GM11168 (cell line): ENCODE measurements around the gene DNAJB7.
"Not testable (repeated sequence)": the region's sequence is repeated elsewhere in the genome, so short reads cannot be mapped to it uniquely, and the experiment has no call there.

Source experiments
- in situ Hi-C: fragments of 300-500 bp; cut with MboI; formaldehyde crosslinking; loops from one replicate; pipeline ENCODE4 v1.12.0; 2022; ENCODE audit warnings: low sequenced_read_pairs; ENCODE audit not compliant: unreplicated experiment

DNAJB7 gene

DNA sequence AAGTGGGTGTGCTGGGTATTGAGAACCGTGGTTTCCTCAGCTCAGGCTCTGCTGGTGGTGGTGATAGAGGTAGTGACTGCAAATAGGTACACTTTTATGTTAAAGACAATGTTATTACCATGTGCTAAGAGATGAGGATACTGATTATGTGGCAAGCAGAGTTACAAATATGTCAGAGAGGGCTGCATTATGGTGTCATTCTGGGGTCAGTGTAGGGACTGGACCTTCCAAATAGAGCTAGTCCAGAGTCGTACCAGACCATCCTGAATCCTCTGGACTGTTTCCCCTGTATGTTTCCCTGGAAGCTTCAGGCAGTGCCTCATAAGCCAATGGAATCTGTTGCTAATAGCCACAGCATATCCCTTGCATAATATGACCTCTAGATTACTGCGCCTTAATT is at the start of gene DNAJB7:
DNAJB7 (minus strand) TSS at position 101 of the 400 bp plus-strand sequence. CDS start 119 bp downstream, outside the sequence.
- in situ Hi-C loops: no loop called here

DNA sequence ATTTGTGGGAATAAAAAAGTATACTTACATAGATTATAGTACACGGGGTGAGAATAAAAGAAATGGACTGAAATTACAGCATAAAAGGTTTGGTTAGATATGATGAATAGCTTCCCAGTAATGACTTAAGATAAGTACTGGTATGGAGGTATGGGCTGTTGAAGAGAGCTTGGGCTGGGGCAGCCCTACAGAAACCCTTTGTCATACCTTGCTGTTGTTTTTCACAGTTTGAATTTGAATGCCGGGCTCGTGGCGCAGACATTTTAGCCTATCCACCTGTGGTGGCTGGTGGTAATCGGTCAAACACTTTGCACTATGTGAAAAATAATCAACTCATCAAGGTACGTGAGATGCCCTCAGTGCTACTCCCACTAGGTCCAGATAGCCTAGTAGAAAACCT is 47.0 kb upstream of the DNAJB7 start:
- in situ Hi-C loops: no loop called here

DNA sequence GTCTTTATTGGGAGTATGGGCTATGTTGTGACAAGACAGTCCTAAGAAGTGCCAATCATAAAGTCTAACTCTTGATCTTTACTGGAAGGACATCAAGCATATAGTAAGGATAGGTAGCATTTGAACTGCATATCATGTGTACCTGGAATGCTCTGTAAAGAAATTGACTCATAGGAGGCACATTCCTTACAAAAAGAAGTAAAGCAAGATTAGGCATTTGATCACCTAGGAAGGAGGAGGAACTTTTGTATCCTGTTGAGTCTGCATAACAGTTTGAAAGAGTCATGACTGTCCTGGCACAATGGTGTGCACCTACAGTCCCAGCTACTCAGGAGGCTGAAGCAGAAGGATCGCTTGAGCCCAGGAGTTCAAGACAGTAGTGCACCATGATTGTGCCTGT is 42.2 kb upstream of the DNAJB7 start:
- in situ Hi-C loops: no loop called here

DNA sequence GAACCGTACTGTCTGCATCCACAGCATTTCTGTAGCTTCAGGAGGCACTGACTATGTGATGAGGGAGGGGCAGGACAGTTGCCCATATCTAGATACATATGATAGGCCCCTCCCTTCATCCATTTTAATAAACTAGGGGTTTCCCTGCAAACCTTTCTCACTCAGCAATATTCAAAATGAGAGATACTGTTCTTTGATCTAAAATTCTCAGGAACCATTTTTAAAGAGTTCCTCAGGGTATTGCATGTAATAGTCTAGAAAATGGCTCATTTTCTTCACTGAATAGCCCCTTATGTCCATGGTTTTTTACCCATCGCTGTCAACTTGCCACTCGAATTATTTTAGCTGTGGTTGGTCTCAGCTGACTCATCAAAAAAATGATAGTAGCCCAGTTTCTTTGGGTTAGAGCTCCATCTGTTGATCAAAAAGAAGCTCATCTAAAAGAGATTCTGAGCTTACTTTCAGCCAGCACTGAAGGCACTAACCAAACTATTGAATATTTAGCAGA is 37.0 kb upstream of the DNAJB7 start:
- in situ Hi-C loops: no loop called here

DNA sequence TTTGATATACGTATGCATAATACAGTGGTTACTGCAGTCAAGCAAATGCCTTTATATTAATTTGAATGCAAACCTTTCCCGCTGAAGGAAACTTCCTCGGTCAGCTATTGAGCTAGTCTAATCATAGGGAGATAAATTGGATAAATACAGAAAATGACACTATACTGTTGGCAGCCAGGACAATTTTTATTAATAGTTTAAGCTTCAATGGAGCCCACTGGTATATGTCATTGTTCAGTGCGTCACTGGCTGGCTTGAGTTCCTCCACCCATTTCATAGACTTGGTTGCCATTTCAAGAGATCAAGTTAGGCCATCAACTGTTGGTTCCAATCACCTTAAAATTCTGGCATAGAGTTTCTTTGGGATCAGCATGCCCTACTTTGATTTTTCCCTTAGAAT is 32.5 kb upstream of the DNAJB7 start:
- in situ Hi-C loops: no loop called here

DNA sequence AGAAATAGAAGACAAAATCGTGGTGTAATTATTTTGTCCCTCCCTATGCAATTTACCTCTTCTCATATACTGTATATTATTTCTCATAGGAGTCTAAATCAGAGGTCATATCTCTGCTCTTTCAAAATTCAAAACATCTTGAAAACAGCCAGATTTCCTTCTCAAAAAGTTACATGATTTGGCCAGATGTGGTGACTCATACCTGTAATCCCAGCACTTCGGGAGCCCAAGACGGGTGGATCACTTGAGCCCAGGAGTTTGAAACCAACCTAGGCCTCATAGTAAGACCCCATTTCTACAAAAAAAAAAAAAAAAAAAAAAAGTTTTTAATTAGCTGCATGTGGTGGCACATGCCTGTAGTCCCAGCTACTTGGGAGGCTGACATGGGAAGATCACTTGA is 29.0 kb upstream of the DNAJB7 start:
- in situ Hi-C loops: no loop called here

DNA sequence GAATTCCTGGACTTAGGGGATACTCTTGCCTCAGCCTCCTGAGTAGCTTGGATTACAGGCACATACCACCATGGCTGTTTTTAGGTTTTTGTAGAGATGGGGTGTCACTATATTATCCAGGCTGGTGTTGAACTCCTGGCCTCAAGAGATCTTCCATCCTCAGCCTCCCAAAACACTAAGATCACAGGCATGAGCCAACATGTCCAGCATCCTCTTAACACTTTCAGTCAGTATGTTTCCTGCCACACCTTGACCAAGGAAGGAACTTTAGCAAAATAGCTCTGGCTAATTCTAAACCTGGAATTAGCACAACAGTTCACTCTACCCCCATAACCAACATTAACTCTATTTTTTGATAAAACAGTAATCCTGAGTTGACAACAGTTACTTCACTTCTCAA is 27.2 kb upstream of the DNAJB7 start:
- in situ Hi-C loops: no loop called here

DNA sequence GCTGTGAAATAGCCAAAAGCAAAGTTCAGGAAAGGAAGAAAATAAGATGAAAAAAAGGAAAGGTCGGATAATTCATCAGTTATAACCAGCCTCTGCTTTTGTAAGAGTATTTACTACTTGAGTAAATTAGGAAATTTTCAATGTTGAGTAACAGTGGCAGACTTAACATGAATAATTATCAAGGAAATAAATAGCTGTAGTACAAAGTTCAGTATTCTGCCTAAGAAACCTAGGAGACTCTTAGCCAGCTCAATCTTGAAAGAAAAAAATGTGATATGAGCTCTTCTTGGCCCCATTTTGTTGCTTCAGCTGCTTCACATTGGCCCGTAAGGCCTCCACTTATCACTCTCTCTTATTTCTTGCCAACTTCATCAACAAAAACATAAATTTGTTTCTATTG is 17.0 kb upstream of the DNAJB7 start:
- in situ Hi-C loops: no loop called here

DNA sequence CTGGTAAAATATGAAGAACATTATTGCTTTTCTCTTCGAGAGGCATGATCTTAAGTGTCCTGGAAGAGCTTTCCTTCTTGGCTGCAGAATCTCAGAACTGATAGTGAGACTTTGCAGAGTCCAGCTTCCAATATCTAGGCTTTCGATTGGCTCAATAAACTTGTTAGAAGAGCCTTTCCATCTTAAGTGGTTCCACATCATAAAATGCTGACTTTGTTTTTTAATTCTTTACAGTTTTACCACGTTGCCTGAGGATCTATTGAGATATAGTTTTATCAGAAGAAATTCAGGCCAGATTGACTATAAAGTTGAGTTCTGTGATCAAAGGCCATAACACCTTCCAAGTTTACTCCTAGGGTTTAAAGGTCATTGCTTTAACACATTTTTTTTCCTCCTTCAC is 15.6 kb upstream of the DNAJB7 start:
- in situ Hi-C loops: no loop called here

DNA sequence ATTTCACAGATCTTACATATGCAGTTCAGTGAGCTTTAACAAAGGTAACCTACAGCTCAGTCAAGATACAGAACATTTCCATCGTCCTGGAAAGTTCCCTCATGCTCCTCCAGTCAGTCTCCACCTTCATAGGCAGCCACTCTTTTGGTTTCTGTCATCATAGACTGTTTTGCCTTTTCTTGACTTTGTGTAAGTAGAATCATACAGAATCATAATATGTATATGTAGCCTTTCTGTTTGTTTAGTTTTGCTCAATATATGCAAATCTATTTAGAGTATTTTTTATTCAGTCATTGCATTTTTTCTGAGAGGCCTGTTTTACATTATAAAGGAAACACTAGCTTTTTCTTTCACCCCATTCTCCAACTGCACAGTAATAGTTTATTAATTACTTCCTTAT is 15.0 kb upstream of the DNAJB7 start:
- in situ Hi-C loops: no loop called here

DNA sequence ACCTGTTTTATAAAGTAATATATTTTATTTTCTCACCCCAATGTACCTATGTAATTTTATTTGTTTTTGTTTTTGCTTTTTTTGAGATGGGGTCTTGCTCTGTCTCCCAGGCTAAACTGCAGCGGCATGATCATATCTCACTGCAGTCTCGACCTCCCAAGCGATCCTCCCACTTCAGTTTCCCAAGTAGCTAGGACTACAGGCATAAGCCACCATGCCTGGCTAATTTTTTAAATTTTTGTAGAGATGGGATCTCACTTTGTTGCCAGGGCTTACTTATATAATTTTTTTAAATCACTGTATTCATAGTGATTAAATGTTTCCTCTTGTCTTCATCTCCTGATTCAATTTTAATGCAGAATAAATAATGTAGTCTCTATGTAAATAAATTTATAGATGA is 13.2 kb upstream of the DNAJB7 start:
- in situ Hi-C loops: no loop called here

DNA sequence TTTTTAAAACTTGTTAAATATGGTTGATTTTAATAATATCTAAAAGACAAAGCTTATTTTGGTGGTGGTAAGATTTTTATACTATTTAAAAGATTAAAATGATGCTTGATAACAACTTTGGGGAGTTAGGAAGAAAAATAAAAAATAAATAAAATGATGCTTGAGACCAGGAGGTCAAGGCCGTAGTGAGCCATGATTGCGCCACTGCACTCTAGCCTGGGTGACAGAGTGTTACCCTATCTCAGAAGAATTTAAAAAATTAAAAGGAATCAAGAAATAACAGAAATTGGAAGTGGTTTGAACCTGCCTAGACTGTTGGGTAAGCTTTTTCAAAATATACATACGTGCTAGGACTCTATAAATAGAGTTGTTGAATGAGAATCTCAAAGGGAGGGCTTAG is 12.1 kb upstream of the DNAJB7 start:
- in situ Hi-C loops: no loop called here

DNA sequence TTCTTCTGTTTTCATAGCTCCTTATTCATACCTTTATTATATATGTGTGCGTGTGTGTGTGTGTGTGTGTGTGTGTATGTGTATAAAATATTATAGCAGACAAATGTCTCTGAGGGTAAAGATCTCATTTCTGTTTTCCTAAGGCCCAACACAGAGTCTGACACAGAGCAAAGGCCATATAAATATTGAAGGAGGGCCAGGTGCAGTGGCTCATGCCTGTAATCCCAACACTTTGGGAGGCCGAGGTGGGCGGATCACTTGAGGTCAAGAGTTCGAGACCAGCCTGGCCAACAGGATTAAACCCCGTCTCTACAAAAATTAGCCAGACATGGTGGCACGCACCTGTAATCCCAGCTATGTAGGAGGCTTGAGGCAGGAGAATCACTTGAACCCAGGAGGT is 6.5 kb upstream of the DNAJB7 start:
- in situ Hi-C loops: not testable (repeated sequence)

DNA sequence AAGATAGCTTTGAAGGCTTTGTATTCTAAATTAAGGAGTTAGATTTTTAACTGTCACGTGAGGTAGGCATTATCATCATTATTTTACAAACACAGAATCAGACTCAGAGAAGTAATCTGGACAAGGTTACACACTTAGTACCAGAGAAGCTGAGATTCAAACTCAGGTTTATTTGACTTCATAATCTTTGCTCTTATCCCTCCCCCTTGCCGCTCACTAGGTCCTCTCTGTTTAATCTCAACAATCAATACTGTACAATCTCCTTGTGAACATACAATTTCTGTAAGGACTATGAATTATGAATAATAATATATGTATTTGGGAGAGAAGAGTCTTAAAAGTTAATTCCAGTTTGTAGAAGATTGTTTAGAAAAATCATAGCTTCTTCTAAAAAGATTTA is 5.2 kb upstream of the DNAJB7 start:
- in situ Hi-C loops: no loop called here

DNA sequence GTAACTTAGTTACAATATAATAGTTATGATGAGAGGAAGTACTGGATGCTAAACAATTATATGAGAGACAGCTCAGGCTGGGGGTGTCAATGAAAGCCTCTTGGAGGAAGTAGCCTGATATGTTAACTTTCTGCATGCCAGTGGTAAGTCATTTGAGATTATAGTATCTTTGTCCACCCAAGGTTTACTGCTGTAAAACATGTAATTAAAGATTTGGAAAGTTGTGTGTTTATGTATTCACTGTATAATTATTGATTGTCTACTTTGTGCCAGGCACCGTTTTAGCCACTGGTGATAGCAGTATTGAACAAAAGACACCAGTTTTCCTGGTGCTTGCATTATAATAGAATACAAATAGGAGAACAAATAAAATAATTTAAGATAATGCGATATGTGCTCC is 624 bp upstream of the DNAJB7 start:
- in situ Hi-C loops: no loop called here

DNA sequence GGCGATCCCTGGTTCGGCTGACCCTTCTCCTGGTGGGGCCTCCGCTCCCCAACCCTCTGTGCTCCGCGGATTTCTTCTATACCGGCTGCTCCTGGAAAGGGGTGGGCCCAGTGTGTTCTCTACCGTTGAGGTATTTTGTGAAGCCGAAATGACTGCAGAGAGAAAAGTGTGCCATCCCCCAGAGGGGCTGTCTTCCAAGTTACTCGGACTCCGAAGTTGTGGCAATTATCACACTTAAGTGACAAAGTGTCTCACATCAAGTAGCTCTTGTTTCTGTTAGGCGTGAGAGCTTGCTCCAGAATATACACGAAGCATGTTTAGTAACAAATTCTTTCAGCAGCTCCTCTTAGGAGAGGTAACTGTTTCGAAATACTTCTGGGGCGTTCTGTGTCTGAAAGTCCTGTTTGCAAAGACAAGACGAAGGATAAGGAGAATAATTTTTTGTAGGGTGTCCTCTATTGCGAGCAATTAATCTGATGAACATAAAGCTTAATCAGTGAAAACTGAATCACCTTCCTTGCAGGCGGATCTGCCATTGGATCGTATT is 4.5 kb downstream of the DNAJB7 start:
- in situ Hi-C loops: no loop called here

DNA sequence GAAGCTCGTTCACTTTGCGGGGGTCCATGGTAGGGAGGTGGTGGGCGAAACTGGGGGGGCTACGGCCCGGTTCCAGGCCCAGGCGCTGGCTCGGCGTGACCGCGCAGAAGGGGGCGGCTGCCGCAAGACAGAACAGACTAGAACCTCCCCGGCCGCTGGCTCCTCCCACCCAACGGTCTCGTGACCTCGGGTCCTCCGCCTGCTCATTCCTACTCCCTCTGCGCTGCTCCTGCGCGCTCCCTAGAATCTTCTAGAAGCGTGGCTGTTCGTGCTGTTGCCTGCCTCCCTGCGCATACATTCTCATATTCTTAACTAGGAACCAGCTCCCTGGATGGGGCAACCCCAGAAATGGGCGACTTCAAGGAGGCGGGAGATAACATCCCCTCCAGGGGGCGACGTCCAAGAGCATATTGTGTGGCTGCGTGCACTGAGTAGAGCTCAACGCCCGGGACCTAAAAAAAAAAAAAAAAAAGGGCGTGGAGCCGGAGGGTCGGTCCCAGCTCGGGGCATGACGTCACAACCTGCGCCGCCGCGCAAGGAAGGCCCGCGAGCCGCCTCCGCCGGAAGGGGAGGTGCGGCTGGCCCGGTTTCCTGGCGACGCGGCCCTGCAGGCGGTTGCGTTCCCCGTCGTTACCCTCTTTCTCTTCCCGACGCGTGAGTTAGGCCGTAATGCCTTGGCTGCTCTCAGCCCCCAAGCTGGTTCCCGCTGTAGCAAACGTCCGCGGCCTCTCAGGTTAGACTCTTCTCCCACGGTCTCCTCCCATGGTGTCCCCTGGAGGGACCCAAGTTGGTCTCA is 5.2 kb downstream of the DNAJB7 start, which contains the start of the genes ST13 and XPNPEP3:
ST13 (minus strand) TSS at position 127 of the 796 bp plus-strand sequence; CDS start at position 28, 99 bp downstream.
XPNPEP3 (plus strand) TSS at position 636 of the 796 bp plus-strand sequence; CDS start at position 670, 34 bp downstream.
- in situ Hi-C loops: no loop called here

DNA sequence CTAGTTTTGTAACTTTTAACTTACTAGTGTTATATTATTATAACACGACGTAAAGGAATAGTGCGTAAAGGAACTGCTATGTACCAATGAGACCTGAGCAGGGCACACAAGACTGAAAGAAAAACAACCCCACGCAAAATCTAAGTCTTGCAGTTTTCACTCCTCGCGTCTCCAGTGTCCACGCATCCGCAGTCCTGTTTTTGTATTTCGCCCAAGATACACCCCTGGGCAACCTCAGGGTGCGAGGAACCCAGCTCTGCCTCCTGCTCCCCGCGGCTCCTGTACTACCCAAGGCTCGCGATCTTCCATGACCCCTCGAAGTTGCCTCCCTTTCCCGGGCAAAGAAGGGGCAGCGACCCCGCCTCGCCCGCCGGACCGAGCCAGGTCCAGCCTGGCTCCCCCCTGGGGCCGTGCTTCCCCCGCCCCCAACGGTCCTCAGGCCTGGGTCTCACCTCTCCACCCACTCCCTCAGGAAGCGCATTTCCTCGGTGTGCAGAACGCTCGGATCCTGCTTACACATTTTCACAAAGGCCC is 5.9 kb downstream of the DNAJB7 start:
- in situ Hi-C loops: no loop called here

DNA sequence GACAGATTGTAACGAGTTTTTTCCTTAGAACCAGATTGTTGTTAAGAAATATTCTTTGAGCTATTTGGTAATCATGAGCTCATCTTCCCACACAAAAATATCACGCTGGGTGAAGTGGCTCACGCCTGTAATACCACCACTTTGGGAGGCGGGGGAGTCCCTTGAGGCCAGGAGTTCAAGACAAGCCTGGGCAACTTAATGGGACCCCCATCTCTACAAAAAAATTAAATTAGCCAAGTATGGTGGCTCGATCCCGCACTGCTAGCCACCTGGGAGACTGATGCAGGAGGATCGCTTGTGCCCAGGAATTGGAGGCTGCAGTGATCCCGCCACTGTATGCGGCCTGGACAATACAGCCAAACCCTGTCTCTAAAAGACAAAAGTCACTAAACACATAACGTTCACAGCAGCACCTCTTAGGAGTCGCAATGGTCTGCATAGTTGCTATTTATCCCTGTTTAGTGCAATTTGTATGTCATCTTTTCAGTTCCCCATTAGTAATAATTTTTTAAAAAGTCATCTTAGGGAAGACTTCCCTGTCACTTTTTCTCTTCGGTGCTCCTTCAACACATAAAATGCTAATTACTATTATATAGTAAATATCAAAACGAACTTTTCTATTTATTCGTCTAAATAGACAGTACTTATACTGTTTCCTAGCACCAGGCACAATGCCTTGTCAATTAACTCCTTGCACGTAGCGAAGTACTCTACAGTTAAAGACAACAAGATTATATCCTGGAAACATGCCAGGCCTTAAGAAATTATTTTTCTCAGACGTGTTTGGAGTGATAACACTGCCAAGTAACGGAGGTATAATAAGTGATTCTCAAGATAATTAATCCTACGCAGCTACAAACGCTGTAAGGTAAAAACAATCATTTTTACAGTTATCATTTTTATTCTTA is 6.6 kb downstream of the DNAJB7 start:
- in situ Hi-C loops: no loop called here

DNA sequence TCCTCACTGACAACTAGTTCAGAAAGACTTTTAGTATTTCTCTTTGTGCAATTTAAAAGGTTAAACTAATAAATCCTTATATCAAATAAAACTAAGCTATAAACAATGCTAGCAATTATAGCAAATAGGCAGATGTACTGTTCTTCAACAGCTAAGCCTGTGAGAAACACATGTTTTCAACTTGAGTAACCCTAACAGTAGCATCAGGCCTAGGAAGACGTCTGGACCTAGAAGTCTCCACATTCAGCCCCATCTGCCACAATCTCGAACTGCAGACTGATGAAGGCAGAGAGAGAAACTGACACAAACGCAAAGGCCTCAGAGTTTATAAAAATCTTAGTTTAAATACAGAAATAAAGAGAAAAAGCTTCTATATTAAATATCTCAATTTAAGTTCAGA is 8.0 kb downstream of the DNAJB7 start:
- in situ Hi-C loops: no loop called here
